LoVo (cell line): ENCODE data around the gene TMEM131.

Experiments used
- DNase-seq: peaks from one replicate; pipeline ENCODE4 v3.0.0-alpha.2; 2016; ENCODE audit warnings: low spot score

TMEM131 gene

GRCh38 chr2:97806738-97807618 is 188.8 kb downstream of the TMEM131 start:
- peak; percentile 50 for DNase-seq

GRCh38 chr2:97805776-97806175 is 190.0 kb downstream of the TMEM131 start:
- DNase-seq = no peak

GRCh38 chr2:97801028-97801427 is 194.7 kb downstream of the TMEM131 start:
- DNase-seq = no peak

DNA sequence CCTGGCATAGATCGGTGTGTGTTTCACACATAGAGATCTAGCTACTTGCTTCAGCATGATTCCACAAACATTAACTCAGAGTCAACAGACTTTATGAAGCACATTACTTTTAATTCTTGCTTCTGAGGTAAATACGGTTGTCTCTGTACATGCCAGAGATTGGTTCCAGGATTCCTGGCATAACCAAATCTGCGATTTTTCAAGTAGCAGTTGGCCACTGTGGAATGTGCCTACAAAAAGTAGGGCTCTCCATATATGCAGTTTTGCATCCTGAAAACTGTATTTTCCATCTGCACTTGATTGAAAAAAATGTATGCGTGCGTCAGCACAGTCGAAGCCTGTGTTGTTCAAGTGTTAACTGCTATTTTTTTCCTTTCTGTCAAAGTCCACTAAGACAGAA is 197.3 kb downstream of the TMEM131 start:
- DNase-seq = no peak

DNA sequence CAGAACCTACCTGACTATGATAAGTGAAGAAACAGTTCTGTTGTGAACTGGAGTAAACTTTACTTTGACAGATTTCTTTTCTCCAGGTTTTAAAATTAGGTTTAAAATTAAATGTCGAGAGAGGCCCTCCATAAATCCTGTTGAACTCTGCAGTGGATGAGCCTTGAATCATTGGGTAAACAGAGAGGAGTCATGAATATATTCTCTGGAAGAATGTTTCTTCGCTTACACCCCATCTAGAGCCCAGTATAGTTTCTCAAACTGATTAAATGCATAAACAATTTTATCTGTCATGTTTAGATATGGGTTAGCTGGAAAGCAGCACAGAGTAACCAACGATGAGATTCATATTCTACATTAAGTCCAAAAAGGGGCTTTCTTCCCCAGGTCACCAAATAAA is 198.4 kb downstream of the TMEM131 start:
- no peak for DNase-seq

GRCh38 chr2:97796465-97797126 is 199.2 kb downstream of the TMEM131 start:
- no peak for DNase-seq

GRCh38 chr2:97792416-97792815 is 203.3 kb downstream of the TMEM131 start:
- DNase-seq = no peak

- DNase-seq = no peak
Observed at GRCh38 chr2:97788986-97789644, 206.6 kb downstream of the TMEM131 start.

DNA sequence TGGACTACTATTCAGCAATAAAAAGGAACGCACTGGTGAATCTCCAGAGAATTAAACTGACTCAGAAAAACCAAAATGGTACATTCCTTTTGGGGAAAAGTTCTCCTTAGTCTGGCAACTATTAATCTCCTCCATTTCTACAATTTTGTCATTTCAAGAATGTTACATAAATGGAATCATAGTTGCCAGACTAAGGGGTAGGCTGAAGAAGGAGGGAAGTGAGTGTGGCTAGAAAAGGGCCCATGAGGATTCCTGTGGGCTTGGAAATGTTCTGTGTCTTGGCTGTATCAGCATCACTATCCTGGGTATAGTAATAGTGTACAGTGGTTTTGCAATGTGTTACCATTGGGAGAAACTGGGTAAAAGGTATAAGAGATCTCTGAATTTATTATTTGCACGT is 209.9 kb downstream of the TMEM131 start:
- DNase-seq = no peak

DNA sequence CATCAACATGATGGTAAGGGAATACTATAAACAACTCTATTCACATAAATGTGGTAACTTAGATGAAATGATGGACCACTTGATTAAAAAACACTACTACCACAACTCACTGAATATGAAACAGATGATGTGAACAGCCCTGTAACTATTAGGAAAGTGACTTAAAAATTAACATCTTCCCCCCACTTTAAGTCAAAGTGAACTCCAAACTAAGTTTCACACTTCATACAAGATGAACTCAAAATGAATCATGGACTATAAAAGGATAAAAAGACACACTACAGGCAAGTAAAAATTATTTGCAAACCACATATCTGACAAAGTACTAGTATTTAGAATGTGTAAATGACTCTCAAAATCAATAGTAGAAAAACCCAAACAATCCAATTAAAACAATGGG is 210.8 kb downstream of the TMEM131 start:
- no peak for DNase-seq

DNA sequence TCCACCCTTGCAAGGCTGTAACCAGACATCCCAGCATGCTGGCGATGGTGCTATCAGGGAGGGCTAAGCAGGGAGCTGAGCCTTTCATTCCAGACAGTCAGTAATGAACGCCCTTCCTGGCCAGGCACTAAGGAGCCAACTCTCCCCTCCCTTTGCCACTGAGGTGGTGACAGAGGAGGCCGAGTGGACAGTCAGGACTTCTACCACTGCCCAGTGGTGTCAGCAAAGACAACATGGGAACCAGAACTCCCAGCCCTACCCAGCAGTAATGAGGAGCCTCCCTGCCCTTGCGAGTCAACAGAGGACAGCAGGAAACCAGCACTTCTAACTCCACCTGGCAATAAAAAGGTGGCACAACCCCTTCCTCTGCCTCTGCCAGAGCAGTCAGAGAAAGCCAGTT is 213.8 kb downstream of the TMEM131 start:
- peak; percentile 61 for DNase-seq

DNA sequence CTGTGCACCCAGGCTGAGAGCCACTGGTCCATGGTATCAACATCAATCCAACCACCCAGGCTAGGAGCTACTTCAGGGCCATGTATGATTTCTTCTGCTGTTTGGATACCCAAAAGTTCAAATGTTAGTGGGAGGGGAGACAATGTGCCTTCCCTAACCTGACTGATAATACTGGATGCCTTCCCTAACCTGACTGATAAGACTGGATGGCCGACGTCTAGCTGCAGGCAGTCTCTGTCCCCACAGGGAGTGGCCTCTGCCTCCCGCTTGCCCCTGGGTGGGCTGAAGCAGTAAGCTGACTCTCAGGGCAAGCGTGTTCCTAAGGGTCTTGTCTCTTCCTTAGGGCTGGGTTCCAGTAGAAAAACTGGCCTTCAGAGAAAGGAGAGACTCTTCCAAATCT is 216.6 kb downstream of the TMEM131 start:
- DNase-seq = no peak

- DNase-seq = no peak
Observed at GRCh38 chr2:97775074-97775473, 220.7 kb downstream of the TMEM131 start.

GRCh38 chr2:97774425-97774824 is 221.3 kb downstream of the TMEM131 start:
- DNase-seq = no peak

DNA sequence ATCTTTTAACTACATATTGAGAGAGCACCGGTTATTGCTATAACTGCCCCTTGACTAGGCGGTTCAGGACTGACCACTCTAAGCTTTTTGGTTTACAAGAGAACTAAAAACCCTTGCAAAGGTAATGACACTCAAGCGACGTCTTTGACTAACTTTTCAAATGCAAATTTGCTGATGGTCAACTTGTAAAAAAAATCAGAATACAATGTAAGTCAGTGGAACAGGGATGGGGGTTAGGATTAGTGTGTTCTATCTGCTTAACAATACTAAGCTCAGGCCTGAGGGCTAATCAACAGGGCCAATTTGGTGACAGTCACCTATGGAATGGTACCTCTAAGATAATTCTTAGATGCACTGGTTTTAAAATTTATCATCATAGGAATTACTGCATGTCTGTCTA is 225.3 kb downstream of the TMEM131 start:
- no peak for DNase-seq

GRCh38 chr2:97769711-97770110 is 226.0 kb downstream of the TMEM131 start:
- no peak for DNase-seq

GRCh38 chr2:97769308-97769707 is 226.4 kb downstream of the TMEM131 start:
- DNase-seq = no peak

- DNase-seq = no peak
Observed at GRCh38 chr2:97766567-97766966, 229.2 kb downstream of the TMEM131 start.

DNA sequence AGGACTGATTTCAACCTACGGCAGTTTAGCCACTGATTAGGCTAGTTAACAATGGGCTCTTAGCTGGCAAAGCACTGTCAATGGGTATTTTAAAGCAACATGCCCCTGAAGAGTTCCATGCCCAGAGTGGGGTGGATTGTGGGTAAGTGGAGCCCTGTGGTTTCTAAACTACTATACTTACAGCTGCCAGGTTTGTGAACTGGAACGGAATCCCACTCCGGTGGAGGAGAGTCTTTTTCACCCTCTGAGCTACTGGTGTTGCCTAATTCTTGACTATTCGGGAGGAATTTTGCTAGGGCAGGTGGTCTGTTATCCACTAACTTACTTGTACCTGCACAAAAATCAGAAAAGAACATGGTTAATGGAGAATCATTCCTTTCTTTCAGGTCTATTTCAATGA is 229.8 kb downstream of the TMEM131 start:
- no peak for DNase-seq

- DNase-seq = no peak
Observed at GRCh38 chr2:97764559-97765263, 231.0 kb downstream of the TMEM131 start.

DNA sequence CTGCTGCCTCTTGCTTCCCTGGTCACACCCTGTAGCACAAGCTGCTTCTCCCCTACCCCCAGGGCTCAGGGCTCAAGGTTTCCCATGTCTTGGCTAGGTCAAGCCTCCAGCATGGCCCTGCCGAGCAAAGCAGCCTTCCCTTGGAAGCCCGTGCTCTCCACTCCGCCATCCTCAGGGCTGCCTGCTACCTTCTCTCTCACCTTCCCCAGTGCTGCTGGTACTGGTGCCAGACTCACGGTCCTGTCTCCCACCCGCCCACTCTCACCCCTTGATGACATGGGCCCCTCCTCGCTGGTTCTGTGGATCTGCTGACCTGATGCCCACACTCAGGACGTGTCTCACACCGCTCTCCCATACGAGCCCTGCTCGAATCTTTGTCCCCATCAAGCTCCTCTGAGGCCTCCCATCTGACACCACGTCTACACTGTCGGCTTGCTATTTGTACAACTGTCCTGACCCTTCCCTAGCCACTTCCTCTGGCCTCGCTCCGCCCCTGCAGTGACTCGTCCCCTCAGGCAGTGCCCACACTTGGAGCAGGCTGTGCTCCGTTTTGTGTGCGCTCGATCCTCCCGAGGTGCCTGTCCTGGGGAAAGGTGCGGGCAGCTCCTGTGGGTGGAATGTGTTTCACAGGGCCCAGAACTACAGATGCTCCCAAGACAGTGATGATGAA is 232.4 kb downstream of the TMEM131 start:
- DNase-seq = no peak

- DNase-seq = no peak
Observed at GRCh38 chr2:97761192-97761591, 234.6 kb downstream of the TMEM131 start.
